Glutamatergic neuron (in vitro differentiated cells): ENCODE measurements around the gene DGKB. TPM values are rescaled to one million over a fixed set of nuclear protein-coding genes. Genes with fewer than 3 reads are reported as not detected.

Experiments
- DNase-seq: peaks from one replicate; pipeline ENCODE4 v3.0.0; 2022
- H3K27ac Mint-ChIP-seq: one replicate; pipeline ENCODE4 v1.8.0; 2020; ENCODE audit warnings: mild to moderate bottlenecking, mixed read lengths, inconsistent platforms; ENCODE audit not compliant: unreplicated experiment
- H3K27me3 Mint-ChIP-seq: one replicate; pipeline ENCODE4 v1.8.0; 2020; ENCODE audit warnings: mild to moderate bottlenecking, moderate library complexity, mixed read lengths, inconsistent platforms; ENCODE audit not compliant: unreplicated experiment
- H3K36me3 Mint-ChIP-seq: one replicate; pipeline ENCODE4 v1.8.0; 2020; ENCODE audit warnings: mild to moderate bottlenecking, mixed read lengths, inconsistent platforms; ENCODE audit not compliant: unreplicated experiment
- H3K4me1 Mint-ChIP-seq: one replicate; pipeline ENCODE4 v1.8.0; 2020; ENCODE audit warnings: mild to moderate bottlenecking, low read depth, mixed read lengths, inconsistent platforms; ENCODE audit not compliant: unreplicated experiment
- H3K4me3 Mint-ChIP-seq: one replicate; pipeline ENCODE4 v1.8.0; 2020; ENCODE audit warnings: mild to moderate bottlenecking, mixed read lengths, inconsistent platforms; ENCODE audit not compliant: unreplicated experiment
- H3K9me3 Mint-ChIP-seq: one replicate; pipeline ENCODE4 v1.8.0; 2020; ENCODE audit warnings: mild to moderate bottlenecking, moderate library complexity, mixed read lengths, inconsistent platforms; ENCODE audit not compliant: unreplicated experiment
- total RNA-seq: library from RNA; stranded (reverse); fragmentation: NEBNext Ultra II Directional; extraction: Animal tissue kit (Norgen Biotek cat#: 25700); gene quantifications from one replicate; pipeline ENCODE4 v1.2.1, GENCODE V29; 2021; ENCODE audit not compliant: unreplicated experiment
- TF ChIP-seq, protein P1 (sequence below): fragments of 200-600 bp; sonication (generic); IDR thresholded peaks from one replicate; pipeline ENCODE4 v1.5.0; 2021; ENCODE audit not compliant: partially characterized antibody, unreplicated experiment

The DGKB gene
- total RNA-seq, 1 donor from 2014 or later: 57.8 TPM

DNA sequence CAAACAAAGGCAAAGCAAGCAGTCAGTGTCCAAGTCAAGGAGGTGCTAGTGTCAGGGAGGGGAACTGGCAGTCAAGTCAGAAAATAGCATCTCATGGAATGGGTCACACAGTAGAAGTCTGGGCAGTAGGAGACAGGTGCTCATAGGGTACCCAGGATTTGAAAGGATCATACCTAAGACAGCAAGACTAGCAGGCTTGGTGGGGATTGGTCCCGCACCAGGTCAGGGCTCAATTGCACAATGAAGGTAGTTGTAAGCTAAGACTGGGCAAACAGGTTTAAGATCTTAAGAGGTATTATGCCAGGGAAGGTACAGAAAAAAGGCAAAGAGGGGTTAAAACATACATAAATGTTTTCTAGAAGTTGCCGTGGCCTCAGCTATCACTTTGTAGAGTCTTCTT, 731.7 kb downstream of the DGKB start:
- TF ChIP-seq, protein P1, sequence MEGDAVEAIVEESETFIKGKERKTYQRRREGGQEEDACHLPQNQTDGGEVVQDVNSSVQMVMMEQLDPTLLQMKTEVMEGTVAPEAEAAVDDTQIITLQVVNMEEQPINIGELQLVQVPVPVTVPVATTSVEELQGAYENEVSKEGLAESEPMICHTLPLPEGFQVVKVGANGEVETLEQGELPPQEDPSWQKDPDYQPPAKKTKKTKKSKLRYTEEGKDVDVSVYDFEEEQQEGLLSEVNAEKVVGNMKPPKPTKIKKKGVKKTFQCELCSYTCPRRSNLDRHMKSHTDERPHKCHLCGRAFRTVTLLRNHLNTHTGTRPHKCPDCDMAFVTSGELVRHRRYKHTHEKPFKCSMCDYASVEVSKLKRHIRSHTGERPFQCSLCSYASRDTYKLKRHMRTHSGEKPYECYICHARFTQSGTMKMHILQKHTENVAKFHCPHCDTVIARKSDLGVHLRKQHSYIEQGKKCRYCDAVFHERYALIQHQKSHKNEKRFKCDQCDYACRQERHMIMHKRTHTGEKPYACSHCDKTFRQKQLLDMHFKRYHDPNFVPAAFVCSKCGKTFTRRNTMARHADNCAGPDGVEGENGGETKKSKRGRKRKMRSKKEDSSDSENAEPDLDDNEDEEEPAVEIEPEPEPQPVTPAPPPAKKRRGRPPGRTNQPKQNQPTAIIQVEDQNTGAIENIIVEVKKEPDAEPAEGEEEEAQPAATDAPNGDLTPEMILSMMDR: no peak
- Mint-ChIP-seq H3K36me3 (peaks cover 16% of the 10 kb centered on the region), H3K9me3 (peaks cover 2% of the 10 kb centered on the region), H3K4me3 (no peak overlapping the region), H3K4me1 (no peaks in the 10 kb centered on the region), H3K27ac (no peak overlapping the region), H3K27me3 (peaks cover 3% of the 10 kb centered on the region)
- DNase-seq: no peak

DNA sequence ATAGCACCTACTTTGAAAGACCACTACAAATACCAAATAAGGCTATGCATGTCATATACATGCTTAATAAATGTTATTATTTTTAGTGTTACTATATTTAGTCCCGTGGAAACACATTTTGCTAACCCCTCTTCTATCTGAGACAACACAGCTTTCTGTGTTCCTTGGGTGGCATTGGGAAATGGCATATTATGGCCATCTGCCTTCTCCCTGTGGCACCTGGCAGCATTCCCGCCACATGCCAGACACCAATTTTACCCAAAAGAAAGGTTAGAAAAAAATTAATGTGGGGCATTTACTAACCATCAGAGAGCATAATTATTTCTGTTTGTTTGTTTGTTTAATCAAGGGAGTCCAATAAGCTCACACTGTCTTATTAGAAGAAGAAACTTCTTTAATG, 744.4 kb downstream of the DGKB start:
- peaks cover 2% of the 10 kb centered on the region for H3K9me3 Mint-ChIP-seq
- H3K36me3 Mint-ChIP-seq: peaks cover 4% of the 10 kb centered on the region
- TF ChIP-seq, protein P1: no peak
- peaks cover 8% of the 10 kb centered on the region for H3K4me1 Mint-ChIP-seq
- H3K27ac Mint-ChIP-seq: no peak overlapping the region
- no peak for DNase-seq
- H3K4me3 Mint-ChIP-seq: no peak overlapping the region
- H3K27me3 Mint-ChIP-seq: no peaks in the 10 kb centered on the region

DNA sequence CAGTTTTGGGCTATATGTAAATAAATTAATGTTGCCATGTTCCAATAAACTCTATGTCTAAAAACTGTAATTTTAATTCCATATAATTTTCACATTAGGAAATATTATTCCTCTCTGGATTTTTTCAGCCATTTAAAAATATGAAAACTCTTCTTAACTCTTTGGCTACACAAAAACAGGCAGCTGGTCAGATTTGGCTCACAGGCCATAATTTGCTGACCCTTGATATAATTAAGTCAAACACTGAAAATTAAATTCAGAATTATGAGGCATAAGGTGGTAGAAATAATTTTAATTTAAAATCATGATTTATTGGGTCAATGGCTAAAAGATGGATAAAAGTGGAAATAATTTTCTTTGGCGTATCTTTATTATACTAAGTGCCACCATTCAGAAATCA, 746.1 kb downstream of the DGKB start:
- DNase-seq: no peak
- Mint-ChIP-seq H3K27me3 (peaks cover 2% of the 10 kb centered on the region), H3K27ac (no peak overlapping the region), H3K36me3 (peaks cover 4% of the 10 kb centered on the region), H3K9me3 (peaks cover 2% of the 10 kb centered on the region), H3K4me3 (no peak overlapping the region), H3K4me1 (peaks cover 10% of the 10 kb centered on the region)
- TF ChIP-seq, protein P1: no peak

DNA sequence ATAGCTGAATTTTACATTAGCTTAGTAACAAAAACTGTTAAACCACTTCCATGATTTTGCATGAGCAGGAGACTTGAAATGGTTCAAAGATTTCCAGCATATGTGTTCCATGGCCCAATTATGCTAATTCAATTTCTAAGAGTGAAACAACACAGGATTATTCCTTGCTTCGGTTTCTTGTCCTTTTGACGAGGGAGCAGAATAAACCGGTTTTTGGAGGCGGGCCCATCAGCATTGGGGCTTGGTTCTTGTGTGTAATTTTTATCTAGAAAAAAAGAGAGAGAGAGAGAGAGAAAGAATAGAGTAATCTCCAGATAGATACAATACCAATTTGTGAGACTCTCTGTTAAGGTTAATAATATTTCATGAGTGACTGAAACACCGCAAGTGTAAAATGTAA, 753.6 kb downstream of the DGKB start:
- H3K27ac Mint-ChIP-seq: no peak overlapping the region
- H3K27me3 Mint-ChIP-seq: peaks cover 2% of the 10 kb centered on the region
- H3K9me3 Mint-ChIP-seq: no peaks in the 10 kb centered on the region
- DNase-seq: no peak
- H3K4me3 Mint-ChIP-seq: no peak overlapping the region
- H3K36me3 Mint-ChIP-seq: no peaks in the 10 kb centered on the region
- TF ChIP-seq, protein P1: no peak
- H3K4me1 Mint-ChIP-seq: peaks cover 23% of the 10 kb centered on the region

DNA sequence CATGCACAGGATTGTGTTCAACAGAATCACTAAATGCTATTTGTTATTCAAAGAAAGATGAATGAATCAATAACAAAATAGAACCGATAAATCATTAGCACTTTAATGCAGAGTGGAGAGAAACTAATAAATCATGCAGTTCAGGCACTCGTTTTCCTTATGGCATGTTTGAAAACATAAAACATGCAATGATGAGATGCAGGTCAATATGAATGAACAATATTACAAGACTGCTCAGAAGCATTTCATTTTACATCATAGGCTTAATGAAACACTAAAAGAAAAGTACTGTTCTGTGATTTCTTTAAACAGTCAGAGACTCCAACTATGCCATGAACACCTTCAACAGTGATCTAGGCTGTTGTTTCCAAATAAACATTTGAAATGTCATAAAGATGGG, 755.0 kb downstream of the DGKB start:
- TF ChIP-seq, protein P1: no peak
- no peak for DNase-seq
- H3K36me3 Mint-ChIP-seq: no peaks in the 10 kb centered on the region
- H3K27ac Mint-ChIP-seq: no peak overlapping the region
- no peak overlapping the region for H3K4me3 Mint-ChIP-seq
- H3K9me3 Mint-ChIP-seq: no peaks in the 10 kb centered on the region
- H3K4me1 Mint-ChIP-seq: peaks cover 12% of the 10 kb centered on the region
- no peaks in the 10 kb centered on the region for H3K27me3 Mint-ChIP-seq
